Measurements from ENCODE around the gene ARMC9. TPM values are rescaled to one million over a fixed set of nuclear protein-coding genes. Genes with fewer than 3 reads are reported as not detected.
"Not testable (repeated sequence)": the region's sequence is repeated elsewhere in the genome, so short reads cannot be mapped to it uniquely, and the experiment has no call there.

The ARMC9 gene
- total RNA-seq, 1 donor from 2014 or later = 3.9 TPM

DNA sequence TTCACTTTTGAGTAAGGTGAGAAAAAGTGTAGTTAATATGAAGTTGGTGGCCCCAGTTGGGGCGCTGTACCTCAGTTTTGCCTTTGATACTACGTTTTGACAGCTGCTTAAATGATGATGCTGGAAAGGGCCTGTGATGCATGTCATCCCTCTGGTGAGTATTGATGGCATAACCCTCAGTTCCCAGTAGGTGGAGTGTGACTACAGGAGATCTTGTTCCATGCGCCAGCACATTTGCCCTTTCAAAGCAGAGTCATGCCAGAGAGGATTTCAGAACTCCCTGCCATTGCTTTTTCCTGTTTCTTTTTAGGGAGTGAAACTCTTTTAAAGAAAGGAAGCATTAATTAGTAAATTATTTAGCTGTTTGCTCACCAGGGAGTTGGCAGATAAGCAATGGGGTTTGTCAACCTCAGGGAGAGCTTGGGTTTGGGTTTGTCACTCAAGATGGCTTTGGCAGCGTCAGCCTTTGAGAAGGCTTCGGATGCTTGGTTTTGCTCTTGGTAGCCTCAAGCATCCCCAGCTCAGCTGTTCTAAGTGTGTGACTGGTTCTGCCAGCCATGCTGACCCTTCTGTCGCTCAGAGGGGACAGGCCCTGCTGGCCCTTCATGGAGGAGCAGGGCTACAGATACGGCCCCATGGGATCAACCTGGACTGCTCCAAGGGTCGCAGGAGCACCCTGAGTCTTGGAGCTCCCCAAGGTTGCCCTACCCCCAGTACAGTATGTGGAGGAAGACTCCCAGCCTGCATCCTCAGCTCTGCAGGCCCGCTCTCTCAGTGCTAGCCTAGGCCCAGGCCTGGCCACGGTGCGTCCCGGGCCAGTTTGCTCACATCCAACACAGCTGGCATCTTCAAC is 29.1 kb downstream of the ARMC9 start:
- intact Hi-C loops (cut with DNase I) = loop anchor here (2.0 kb wide), 2 partner anchors 183 to 223 kb away; no protein-coding TSS in a partner anchor
- peak; percentile 70 for DNase-seq (ENCODE audit: low spot score)

DNA sequence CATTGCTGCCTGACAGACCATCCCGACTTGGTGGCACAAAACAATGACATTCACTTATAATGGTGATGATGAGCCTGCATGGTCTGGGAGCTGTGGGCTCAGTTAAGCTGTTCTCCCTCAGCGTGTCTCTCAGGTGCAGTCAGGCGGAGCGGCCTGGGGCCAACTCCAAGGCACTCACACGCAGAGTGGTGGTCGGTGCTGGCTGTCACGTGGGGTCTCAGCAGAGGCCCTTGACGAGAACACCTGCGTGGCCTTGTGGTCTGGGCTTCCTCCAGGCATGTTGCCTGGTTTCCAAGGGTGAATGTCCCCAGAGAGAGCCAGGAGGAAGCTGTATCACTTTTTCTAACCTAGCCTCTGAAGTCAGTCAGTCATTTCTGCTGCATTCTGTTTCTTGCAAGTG is 29.8 kb downstream of the ARMC9 start:
- intact Hi-C loops (cut with DNase I) = loop anchor here (2.0 kb wide), 1 partner anchor 183 kb away; no protein-coding TSS in a partner anchor
- DNase-seq (ENCODE audit: low spot score) = peak; percentile 38

DNA sequence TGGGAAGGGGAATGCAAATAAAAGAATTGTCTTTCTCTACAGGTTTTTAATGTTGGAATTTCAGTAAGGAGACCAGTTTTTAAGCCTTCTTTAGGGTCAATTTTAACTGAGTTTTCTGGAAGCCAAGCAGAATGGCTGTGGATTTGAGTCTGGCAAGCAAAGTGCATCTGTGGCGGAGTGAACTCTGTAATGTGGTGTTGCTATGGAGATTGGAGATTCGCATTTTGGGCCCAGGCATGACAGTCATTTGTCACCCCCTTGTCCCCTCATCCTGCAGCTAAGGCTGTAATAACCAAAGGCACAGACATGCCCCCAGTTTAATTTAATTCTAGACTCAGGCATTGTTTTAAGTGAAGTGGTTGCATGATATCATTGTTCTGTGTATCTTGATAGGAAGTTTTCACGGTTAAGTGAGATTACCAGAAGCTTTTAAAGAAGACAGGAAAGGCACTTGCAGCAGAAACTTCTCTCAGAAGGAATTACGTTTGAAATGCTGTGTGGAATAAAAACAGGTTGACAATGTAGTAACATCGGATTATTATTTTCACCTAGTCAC is 30.6 kb downstream of the ARMC9 start:
- DNase-seq (ENCODE audit: low spot score) = no peak
- intact Hi-C loops (cut with DNase I) = loop anchor here (2.0 kb wide), 1 partner anchor 182 kb away; no protein-coding TSS in a partner anchor

DNA sequence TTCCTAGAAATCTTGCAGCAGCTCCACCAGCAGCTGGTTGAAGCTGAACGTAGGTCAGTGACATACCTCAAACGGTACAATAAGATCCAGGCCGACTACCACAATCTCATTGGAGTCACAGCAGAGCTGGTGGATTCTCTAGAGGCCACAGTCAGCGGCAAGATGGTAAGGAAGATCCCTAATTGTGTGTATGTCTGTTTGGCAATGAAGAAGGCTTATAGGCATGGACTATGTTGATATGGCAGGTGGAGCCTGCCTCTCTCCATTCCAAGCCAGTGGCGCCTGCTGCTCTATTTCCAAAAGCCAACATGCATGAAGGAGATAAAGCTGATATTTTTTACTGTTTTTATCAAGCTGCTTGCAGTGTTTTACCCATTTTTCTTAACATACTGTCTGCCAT is 36.8 kb downstream of the ARMC9 start:
- DNase-seq (ENCODE audit: low spot score) = no peak
- intact Hi-C loops (cut with DNase I) = no loop called here

DNA sequence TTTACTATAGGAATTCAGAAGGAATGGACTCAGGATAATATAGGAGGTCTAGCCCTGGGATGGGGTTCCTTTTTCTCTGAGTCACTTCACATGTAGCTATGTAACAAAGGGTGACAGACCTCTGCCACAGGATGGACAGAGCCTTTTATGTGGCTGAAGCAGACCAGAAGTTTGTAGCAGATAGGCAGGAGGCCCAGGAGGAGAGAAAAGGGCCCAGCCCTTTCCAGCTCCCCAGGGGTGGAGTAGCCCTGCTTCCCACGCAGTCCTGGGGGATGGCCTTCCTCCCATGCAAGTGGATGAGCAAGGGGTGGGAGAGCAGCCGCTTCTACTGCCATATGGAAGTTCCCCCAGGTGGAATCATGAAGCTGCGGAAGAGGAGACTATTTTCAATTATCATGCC is 40.3 kb downstream of the ARMC9 start:
- DNase-seq (ENCODE audit: low spot score) = no peak
- intact Hi-C loops (cut with DNase I) = no loop called here

DNA sequence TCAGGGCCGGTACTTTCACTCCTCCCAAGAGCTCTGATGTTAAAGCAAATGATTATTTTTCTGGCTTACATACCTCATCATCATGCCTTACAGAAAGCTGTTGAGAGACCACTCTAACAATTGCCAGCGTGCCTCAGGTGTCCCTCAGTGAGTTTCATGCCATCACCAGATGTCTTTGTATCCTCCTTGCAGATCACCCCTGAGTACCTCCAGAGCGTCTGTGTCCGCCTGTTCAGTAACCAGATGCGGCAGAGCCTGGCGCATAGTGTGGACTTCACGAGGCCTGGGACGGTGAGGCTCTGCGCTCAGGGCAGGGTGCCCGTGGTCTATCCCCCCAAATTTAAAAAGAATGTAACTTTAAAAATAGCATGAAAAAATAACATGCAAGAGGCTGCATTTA is 41.3 kb downstream of the ARMC9 start:
- intact Hi-C loops (cut with DNase I) = no loop called here
- no peak for DNase-seq (ENCODE audit: low spot score)

DNA sequence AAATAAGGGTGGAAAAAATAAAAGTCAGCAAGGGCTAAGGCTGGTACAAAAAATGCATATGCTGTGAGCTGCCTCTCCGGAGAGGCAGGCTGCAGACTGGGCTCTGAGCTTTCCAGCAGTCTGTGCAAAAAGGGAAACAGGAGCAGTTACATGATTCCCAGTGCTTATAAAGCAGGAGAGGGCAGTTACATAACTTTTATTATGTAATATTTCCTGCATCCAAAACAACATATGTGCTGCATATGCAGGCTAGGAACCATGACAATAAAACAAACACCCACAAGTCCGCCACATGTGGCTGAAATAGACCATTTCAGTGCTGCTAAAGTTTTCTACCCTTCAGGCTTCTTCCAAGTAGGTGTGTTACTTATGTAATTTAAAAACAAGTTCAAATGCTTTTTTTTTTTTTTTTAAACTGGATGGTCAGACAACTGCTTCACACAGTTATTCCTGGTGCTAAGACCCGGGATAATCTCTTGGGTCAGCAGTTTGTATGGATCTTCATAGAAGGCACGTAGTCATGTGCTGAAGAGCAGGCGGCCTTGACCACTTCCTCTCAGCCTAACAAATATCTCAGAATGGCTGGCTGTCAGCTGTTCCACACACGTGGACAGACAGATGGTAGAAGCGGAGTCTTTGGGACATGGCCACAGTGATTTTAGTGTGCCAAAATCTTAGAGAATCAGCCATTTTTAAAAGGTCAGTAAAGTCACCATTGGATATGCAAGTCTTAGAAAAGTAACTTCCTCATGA is 43.5 kb downstream of the ARMC9 start:
- no peak for DNase-seq (ENCODE audit: low spot score)
- intact Hi-C loops (cut with DNase I) = no loop called here

DNA sequence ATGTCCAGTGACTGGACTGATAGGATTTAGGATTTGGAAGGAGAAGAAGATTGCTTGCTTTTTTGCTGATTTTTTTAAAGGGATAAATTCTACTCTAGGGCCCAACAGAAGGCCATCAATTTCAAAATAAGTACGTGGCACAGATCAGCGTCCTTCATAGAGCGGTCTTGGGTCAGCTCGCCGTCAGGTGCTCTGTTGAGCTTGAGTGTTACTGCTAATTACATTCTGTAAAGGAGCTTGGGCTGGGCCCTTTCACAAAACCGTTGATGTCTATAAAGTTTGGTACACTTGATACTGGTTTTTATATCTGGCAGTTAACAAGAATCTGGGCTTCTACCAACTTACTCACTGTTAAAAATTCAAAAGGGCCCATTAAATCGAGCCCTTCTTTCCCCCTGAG is 45.4 kb downstream of the ARMC9 start:
- intact Hi-C loops (cut with DNase I) = no loop called here

DNA sequence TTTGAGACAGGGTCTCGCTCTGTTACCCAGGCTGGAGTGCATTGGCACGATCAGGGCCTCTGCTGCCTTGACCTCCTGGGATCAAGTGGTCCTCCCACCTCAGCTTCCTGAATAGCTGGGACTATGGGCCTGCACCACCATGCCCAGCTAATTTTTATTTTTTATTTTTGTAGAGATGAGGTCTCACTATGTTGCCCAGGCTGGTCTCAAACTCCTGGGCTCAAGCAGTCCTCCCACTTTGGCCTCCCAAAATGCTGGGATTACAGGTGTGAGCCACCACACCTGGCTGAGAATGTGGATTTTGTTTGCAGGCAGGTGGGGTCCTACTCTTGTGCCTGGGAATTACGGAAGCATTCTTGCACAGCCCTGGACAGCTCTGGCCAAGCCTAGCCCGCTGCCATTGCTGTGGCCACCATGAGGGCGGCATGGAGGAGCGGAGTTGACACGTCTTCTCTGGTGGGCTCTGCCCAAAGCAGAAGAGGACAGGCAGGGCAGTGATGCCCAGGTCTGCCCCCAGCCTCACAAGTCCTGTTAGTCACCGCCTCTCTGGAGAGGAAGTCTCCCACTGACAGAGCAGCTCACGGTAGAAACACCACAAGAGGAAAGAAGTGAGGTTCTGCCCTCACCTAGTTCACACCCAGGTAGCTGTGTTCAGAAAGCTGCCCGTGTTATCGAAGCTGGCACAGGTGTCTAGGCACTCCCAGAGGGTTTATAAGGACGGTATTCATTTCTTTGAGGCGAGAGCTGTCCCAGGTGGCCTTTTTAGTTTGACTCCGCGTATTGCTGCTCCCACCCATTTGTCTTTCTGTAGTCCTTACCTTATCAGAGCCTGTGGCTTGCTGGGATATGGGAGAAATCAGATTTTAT is 46.2 kb downstream of the ARMC9 start:
- DNase-seq (ENCODE audit: low spot score) = peak; percentile 51
- intact Hi-C loops (cut with DNase I) = loop anchor here (5.0 kb wide), 1 partner anchor 53 kb away; no protein-coding TSS in a partner anchor

More for the DNA sequence above, 45.4 kb downstream of the ARMC9 start:
- no peak for DNase-seq (ENCODE audit: low spot score)

DNA sequence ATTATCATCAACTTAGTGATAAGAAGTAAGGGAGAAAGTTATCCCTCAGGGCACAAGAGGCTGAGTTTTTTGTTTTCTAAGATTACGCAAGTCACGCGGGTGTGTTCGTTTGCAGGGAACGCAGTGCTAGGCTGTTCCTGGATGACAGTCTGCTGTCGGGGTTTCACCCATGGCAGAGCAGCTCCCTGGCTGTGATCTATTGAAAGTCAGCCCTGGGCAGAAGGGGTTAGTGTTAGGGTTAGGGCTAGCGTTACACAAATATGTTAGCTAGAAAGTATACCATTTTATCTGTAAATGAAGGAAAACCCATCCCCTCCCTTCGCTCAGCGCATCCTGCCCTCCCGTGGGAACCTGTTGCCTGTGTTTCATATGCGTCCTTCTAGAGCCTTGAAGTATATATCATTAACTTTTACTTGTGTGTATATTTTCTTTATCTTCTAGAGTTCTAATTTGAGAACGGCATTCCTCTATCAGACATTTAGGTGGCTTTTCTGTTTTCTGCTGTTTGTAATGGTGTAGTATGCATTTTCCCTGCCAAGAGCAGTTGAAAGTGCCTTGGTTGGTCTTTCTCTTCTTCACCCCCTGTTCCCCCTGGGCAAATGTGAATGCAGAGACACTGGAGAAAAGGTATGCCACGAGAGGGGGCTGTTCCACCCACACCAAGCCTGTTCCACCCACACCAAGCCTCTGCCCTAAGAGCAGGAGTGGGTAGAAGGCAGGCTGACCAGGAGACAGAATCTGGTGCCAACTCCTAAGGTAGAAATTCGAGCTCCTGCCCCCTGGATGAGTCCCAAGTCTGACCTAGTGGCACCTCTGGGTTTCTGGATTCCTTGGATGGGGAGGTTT is 47.0 kb downstream of the ARMC9 start:
- DNase-seq (ENCODE audit: low spot score) = peak; percentile 72
- intact Hi-C loops (cut with DNase I) = loop anchor here (5.0 kb wide), 1 partner anchor 52 kb away; no protein-coding TSS in a partner anchor

DNA sequence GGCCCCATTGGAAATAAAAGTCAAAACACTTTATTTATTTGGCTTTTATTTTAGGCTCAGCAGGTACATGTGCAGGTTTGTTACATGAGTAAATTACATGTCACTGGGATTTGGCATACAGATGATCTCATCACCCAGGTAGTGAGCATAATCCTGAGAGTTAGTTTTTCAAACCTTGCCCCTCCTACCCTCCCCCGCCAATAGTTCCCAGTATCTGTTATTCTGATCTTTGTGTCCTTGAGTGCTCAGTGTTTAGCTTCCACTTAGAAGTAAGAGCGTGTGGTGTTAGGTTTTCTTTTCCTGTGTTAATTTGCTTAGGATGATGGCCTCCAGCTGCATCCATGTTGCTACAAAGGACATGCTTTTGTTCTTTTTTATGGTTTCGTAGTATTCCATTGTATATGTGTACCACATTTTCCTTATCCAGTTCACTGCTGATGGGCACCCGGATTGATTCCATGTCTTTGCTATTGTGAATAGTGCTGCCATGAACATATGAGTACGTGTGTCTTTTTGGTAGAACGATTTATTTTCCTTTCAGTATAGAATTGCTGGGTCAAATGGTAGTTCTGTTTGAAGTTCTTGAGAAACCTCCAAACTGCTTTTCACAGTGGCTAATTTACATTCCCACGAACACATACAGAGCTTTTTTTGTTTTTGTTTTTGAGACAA is 47.9 kb downstream of the ARMC9 start:
- no peak for DNase-seq (ENCODE audit: low spot score)
- intact Hi-C loops (cut with DNase I) = loop anchor here (5.0 kb wide), 1 partner anchor 51 kb away; no protein-coding TSS in a partner anchor

DNA sequence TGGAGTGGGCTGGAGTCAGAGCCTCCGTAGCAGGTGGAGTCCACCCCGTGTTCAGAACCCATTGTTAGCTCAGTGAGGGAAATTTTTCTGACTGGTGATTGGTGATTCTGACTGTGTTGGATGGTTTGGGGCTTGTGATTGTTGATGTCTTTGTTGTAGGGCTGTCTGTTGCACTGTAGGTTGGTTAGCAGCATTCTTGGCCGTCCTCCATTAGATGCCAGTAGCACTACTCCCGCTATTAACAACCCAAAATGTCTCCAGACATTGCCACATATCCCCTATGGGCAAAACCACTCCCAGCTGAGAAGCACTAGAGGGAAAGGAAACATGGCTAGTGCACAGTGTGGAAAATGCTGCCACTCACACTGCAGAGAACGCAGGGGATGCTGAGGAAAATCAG is 51.7 kb downstream of the ARMC9 start:
- peak; percentile 36 for DNase-seq (ENCODE audit: low spot score)
- intact Hi-C loops (cut with DNase I) = no loop called here

DNA sequence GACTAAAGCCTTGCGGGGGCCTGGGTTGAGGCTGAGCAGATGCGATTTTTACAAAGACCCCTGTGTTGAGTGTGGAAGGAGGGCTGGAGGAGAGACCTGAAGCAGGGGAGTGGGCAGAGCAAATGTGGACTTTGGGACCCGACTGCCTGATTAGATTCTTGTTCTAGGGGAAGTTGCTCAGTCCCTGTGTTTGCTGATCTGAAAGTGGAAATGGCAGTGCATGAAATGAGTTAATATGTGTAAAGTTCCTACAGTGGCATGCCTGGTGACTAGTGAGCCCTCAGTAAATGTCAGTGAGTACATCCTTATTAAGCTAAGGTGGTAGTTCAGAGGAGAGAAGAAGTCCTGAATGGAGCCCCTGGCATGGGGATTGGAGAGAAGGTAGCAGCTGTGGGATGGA is 52.3 kb downstream of the ARMC9 start:
- intact Hi-C loops (cut with DNase I) = no loop called here
- no peak for DNase-seq (ENCODE audit: low spot score)

DNA sequence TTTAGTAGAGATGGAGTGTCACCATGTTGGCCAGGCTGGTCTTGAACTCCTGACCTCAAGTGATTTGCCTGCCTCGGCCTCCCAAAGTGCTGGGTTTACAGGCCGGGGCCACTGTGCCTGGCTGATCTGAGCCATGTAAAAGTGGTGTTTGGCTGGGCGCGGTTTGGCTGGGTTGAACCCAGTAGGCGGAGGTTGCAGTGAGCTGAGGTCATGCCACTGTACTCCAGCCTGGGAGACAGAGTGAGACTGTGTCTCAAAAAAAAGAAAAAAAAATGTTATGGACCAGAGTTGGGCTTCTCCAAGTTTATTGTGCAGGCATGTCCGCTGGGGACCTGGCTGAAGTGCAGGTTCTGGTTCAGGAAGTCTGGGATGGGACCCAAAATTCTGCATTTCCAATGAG is 54.9 kb downstream of the ARMC9 start:
- DNase-seq (ENCODE audit: low spot score) = peak; percentile 49
- intact Hi-C loops (cut with DNase I) = not testable (repeated sequence)

DNA sequence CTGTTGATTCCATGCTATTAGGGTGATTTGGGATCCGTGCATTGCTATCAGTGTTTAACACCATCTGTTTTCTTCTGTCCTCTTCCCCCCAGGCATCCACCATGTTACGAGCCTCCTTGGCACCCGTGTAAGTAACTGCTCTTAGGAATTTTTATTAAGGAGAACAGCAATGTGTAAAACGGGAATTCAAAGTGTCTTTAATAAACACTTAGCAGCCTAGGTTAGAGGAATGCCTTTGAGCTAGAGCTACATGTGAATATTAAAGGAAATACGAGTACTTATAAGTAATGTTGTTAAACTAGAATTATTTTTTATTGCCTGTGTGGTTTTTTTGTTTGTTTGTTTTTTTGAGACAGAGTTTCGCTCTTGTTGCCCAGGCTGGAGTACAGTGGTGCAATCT is 58.1 kb downstream of the ARMC9 start:
- DNase-seq (ENCODE audit: low spot score) = no peak
- intact Hi-C loops (cut with DNase I) = no loop called here

DNA sequence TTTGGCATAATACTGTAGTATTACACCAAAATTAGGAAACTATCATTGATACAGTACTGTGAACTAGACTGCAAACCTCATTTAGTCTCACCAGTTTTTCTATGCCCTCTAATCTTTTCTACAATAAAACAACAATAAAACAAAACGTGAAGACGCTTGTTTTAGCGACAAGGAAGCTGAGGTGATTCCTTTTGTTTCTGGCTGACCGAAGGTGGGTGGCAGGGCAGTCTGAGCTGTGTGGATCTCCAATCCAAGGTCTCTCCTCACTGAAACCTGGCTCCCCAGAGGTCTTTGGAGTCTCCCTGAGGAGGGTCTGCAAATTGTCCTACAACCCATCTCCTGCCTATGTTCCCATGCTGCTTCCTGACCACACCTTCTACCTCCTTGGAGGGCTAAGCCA is 59.3 kb downstream of the ARMC9 start:
- intact Hi-C loops (cut with DNase I) = no loop called here
- no peak for DNase-seq (ENCODE audit: low spot score)

DNA sequence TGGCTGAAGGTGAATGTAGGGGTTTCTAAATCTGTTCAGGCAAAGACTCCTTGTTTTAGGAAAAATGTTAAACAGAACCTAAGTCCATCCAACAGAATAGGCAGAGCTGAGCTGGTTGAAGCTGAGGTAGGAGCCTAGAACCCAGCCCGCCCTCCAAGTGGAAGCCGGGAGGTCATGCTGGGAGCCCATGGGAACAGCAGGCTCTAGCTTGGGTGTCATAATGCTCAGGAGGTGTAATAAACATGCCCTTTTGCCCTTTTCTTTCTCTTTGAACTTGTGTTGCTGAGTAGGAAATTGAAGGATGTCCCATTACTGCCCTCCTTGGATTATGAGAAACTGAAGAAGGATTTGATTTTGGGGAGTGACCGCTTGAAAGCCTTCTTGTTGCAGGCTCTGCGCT is 60.3 kb downstream of the ARMC9 start:
- intact Hi-C loops (cut with DNase I) = no loop called here
- DNase-seq (ENCODE audit: low spot score) = peak; percentile 24

DNA sequence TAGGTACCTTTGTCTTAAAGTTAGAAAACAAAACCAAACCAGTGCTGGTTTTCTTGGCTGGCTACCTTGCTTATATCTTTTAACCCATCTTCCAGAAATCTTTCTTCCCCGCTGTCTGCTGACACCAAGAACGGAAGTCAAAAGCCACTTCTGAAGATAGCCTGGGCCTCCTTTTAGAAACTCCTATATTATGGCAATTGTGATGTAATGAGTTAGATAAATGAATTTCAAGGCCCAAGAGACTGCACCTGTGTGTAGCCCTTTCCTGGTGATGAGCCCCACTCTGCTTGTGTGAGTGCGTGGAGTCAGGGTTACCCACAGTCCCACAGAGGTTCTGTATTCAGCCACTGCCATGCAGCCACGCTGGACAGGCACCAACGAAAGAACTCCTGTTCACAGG is 60.7 kb downstream of the ARMC9 start:
- intact Hi-C loops (cut with DNase I) = no loop called here
- no peak for DNase-seq (ENCODE audit: low spot score)

Data from cardiac septum (tissue), 1 donor.